ENCODE results near the gene FEM1B.

The FEM1B gene

DNA sequence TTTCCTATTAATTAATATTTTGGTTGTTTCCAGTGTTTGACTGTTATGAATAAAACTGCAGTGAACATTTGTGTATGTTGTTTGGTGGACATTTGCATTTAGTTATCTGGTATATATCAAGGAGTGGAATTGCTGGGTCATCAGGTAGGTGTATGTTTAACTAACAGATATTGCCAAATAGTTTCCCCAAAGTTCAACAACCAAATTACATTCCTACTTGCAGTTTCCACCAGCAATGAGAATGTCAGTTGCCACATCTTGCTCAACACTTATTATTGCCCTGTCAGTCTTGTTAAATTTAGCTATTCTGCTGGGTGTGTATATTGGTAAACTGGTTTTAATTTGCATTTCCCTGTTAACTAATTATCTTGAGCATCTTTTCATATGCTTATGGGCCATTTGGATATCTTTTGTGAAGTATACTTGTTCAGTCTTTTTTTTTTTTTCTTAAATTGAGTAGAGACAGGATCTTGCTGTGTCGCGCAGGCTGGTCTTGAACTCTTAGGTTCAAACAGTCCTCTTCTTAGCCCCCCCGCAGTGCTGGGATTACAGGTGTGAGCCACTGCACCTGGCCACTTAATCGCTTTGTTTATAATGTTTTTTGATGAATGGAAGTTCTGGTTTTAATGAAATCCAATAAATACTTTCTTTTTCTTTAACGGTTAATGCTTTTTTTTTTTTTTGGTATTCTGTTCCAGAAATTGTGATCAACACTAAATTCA, 7.9 kb downstream of the FEM1B start:
- DNase-seq = peak; percentile 46

DNA sequence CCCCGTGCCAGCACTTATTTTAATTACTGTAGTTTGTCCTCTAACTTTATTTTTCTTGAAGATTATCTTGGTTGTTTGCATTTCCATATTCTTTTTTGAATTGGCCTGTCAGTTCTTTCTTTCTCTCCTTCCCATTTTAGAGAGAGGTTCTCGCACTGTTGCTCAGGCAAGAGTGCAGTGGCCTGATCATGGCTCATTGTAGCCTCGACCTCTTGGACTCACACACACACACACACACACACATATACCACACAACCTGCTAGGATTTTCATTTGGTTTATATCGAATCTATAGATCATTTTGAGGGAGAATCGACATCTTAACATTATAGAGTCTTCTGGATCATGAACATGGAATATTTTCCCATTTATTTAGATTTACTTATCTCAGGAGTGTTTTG, 8.7 kb downstream of the FEM1B start:
- no peak for DNase-seq

DNA sequence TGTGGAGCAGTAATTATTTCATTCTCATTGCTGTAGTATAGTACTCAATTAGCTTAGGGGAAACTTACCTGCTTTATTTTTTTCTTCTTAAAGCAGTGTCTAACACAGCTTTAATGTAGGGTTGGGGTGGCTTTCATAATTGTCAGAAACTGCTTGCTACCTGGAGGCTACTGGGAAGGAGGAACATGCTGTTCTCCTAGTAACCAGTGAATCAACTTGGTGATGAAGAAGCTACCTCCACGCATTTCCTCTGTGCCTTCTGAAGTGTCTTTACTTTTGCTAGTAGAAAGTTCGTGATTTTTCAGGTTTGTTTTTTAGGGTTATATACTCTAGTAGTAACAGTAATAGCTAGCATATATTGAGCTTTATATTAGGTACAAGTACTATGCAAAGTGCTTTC, 11.5 kb downstream of the FEM1B start:
- no peak for DNase-seq

DNA sequence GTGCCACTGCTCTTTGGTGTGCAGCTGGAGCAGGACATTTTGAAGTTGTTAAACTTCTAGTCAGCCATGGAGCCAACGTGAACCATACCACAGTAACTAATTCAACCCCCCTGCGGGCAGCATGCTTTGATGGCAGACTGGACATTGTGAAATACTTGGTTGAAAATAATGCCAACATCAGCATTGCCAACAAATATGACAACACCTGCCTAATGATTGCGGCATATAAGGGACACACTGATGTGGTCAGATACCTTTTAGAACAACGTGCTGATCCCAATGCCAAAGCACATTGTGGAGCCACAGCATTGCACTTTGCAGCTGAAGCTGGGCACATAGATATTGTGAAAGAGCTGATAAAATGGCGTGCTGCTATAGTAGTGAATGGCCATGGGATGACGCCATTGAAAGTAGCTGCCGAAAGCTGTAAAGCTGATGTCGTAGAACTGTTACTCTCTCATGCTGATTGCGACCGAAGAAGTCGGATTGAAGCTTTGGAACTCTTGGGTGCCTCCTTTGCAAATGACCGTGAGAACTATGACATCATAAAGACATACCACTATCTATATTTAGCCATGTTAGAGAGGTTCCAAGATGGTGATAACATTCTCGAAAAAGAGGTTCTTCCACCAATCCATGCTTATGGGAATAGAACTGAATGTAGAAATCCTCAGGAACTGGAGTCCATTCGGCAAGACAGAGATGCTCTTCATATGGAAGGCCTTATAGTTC, 12.2 kb downstream of the FEM1B start:
- DNase-seq = no peak

DNA sequence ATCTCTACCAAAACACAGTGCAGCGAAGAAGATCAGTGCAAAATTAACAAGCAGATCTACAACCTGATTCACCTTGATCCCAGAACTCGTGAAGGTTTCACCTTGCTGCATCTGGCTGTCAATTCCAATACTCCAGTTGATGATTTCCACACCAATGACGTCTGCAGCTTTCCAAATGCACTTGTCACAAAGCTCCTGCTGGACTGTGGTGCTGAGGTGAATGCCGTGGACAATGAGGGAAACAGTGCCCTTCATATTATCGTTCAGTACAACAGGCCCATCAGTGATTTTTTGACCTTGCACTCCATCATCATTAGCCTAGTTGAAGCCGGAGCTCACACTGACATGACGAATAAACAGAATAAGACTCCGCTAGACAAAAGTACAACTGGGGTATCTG, 13.2 kb downstream of the FEM1B start:
- no peak for DNase-seq

DNA sequence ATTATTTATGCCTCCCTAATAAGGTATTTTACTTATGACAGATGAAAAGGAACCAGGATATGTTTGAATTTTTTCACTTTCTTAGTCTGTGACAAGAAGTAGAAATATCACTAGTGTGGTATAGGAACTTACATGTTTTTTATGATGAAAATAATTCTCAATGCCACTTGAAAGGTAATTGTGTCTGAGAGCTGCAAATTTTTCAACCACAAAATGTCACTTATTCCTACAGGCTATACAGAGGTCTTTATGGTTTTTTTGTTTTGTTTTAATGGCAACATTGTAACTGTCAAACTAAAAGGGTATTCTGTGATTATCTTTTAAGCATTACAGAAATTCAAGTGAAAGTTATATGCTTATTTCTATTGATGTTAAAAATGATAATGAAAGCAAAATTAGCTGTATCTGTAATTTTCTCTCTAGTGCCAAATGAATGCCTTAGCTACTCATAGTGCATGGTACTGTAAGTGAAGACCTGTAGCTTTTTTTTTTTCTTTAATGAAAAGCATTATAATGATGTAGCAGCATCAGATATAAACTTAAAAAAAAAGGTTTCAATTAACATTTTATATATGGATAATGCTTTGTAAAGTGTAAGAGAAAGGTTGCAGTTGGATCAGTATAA, 14.7 kb downstream of the FEM1B start:
- no peak for DNase-seq

DNA sequence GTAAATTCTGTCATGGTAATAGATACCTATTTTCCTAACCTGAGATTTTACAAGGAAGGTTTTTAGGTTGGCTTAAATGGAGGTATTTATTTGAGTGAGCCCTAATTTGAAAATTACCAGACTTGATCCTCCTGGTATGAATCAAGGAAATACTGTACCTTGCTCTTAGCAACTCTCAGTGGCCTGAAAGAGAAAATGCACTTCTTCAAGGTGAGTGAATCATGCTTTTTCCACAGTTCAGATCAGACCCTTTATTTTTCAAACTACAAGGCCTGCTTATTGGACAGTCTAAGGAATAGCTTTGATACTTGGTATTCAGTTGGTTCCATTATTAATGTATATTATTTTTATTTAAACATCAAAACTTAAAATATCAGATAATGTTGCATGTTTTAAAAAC, 15.4 kb downstream of the FEM1B start:
- DNase-seq = no peak

DNA sequence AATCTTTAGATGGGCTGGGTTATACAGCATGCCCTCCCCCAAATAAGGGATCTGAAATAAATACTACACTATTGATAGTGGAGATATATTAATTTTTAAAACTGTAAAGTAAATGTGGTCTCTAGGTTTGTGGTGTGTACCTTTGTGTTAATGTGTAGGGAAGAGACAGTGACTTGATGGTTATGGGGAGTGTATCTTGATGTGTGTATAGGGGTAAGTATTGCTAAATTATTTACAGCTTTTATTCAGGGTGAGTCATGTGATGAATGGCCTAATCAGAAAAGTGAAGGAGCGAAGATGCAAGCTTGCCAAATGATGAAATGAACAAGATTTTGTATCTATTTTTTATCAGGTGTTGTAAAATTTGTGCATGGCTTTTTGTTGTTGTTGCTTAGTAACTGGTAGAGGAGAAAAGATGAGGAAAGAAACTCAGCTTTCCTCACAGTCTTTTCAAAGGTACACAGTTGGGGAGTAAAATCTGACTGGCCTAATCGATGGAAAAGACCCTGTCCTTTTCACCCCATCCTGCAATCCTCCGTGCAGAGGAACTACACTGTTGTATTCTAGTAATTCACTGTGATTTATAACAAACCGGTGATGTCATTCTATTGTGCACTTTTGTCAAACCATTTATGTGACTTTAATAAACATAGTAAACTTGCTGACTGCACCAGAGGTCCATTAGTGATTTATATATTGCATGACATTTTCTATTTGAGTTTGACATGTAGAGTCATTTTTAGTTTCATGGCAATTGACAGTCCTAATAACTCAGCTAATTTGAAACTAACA, 17.7 kb downstream of the FEM1B start:
- DNase-seq = no peak

DNA sequence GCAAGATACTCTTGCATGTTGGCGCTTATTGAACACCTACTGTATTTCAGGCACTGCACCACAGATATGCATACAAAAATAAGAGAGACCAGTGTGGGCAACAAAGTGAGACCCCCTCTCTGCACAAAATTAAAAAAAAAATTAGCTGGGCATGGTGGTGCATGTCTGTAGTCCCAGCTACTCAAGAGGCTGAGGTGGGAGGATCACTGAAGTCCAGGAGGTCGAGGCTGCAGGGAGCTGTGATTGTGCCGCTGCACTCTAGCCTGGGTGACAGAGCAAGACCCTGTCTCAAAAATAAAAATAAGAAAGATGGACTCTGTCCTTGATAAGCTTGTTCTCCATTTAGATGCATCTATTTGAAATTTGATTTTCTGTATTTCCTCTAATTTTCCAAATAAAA, 20.8 kb downstream of the FEM1B start:
- no peak for DNase-seq

DNA sequence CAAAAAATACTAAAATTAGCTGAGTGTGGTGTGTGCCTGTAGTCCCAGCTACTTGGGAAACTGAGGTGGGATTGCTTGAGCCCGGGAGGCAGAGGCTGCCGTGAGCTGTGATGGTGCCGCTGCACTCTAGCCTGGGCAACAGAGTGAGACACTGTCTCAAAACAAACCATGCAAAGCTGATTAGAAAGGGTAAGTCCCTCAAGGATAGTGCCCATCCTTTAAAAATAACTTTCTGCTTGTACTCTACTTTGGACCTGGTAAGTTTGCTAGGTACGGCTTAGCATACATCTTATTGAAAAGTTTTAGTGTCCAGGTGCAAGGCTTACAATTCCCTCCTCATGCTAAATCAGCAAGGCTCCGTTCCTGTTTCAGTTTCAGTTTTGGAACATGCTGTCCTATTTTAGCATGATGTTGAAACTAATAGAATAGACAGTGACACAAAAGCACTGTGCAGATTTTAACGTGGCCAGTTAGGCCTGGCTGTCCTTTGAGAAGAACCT, 21.4 kb downstream of the FEM1B start:
- DNase-seq = peak; percentile 58

DNA sequence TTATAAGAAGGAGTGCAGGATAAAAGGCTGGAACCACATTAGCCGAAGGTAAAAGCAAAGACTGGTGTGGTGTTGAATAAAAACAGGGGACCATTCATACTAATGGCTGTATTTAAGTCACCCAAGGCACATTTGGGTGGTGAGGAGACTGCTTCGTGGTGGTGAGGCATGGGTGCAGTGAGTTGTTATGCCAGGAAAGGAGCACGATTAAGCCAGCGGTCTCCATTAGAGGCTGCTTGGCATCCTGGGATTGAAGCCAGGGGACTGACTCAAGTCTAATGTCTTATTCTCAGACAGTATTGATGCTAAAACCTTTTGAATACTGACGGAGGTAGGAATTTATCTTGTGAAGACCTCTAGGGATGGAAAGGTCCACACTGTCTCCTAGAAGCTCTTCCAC, 21.9 kb downstream of the FEM1B start:
- no peak for DNase-seq

DNA sequence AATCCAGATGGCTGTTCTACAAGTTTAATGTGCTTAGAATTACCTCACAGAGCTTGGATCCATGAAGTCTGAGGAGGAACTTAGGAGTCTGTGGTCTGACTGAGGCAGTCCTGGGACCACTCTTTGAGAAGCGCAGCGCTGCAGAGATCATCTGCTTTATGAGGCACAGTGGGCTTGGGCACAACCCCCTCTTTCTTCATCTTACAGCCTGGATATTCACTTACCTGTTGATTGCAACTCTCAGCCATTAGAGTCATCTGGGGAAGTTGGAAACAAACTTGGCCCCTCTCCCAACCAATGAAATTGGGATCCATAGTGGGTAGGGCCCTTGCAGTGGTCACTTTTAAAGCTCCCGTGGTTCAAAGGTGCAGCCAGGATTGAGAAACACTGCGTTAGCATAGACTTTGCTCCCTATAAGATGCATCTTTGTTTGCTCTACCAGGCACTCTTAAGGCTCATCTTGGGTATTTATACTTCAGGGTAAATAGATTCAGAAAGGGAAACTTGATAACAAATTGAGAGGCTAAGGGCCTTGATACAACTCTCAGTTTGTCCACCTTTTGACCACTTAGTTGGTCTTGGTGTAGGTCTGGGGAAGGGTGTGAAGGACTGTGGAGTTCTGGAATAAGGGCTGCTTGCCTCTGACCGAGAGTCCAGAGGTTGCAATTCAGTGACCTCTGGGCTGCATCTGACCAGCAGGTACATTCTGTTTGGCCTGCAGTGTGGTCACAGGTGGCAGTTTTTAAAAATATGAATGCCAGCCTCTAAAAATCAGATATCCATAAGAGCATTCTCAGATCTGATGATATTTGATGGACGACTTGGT, 22.8 kb downstream of the FEM1B start:
- no peak for DNase-seq

DNA sequence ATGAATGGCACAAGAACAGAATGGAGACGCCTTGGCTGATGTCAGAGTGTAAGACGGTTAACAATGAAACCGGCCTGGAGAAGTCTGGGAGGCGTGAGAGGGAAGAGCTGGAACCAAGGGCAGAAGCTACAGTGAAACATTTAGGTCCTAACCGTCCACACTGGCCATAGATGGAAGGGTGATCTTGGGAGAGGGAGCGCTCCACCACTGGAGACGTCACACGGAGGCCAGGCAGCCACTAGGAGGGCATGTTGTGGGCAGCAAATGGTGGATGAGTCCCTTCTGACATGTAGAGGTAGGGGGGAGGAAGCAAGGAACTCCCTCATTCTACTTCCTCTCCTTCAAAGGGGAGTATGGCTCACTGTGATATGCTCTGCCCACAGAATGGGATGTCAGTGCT, 23.8 kb downstream of the FEM1B start:
- DNase-seq = peak; percentile 30

DNA sequence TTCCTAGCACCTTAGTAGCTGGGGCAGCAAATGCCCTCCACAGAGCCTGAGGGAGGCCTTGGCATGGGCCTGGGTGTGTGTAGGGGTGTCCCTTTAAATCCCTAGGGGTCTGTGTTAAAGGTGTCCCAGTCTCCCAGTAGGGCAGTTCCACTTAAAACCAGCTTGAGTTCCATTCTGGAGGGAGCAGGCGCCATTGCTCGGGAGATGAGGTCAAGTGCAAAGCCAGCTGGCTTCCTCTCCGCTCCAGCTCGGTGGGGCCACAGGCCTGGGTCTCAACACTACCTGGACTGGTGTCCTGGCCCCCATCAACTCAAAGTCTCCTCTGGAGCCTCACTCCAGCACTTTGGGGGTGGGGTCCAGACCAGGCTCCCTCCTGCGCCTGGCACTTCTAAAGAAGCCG, 25.2 kb downstream of the FEM1B start:
- DNase-seq = no peak

DNA sequence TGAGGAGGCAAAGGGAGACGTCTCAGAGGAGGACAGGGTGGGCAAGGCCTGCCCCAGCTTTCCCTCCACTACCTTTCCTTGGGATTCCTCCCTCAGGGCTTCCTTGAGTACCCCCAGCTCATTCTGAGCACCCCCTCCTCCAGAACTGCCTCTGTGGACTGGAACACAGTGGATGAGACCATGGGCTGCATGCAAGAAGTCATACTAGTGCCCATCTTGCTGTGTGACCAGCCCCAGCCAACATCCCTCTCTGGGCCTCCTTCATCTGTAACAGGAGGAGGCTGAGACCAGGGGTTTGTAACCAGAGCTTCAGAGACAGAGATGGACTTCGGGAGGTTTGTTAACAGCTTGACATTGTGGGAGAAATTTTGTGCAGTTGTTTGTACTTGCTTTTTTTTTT, 25.6 kb downstream of the FEM1B start:
- no peak for DNase-seq

DNA sequence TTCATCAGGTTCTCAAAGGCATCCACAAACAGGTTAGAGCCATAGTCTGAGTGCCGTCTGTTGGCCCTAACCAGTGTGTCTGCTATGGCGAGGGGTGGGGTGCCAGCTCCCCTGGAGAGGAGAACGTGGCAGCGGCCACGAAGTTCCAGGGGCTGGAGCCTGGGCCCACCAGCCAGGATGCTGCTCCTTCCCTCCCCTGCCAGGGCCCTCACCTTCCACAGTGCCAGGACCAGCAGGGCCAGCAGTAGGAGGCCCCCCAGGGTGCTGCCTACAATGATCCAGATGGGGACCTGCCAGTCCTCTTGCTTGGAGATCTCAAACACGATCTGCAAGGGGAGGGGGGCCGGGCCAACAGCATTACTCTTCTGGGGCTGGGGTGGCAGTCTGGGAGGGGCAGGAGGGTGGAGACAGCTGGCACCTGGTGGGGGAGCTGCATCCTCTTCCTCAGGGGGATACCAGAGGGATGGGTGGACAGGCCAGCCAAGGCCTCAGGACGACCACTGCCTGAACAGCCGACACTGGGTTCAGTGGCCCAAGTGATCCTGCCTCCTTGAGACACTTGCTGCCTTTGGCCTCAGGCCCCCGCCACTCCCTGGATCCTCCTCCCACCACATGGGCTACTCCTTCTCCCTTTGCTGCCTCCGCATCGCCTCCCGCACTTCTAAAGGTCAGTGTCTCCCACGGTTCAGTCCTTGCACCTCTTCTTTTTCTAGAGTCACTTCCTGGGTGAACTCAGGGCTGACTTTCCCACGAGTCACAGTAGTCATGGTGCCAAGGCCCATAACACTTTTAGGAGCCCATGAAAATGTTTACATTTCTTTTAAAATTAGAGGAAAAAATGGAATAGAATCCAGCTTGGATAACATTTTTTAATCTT, 26.3 kb downstream of the FEM1B start:
- no peak for DNase-seq

DNA sequence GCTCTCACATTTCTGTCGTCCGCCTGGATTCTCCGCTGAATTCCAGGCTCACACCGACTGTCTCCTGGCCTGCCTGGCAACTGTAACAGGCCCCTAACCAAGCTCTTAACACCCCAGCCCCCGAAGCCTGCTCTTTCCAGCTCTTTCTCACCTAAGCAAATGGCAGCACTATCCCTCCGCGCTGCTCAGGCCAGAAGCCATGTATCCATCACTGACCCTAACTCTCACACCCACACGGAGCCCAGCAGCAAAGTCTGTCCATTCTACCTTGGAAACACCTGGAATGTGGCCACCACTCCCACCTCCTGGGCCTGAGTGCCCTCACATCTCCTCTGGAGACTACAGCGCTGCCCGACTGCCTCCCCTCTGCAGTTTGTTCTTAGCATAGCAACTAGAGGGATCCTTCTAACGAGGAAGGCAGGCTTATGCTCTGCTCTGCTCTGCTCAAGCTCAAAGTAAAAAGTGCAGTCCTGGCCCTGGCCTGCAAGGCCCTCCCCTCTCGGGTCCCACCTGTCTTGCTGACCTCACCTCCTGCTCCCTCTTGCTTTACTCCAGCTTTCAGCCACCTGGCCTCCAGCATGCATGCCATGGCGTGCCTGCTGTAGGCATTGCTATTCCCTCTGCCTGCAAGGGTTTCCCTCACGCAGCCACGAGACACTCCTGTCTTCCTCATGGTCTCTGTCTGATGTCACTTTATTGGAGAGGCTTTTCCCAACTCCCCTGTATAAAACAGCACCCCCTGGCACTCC, 27.2 kb downstream of the FEM1B start:
- no peak for DNase-seq

DNA sequence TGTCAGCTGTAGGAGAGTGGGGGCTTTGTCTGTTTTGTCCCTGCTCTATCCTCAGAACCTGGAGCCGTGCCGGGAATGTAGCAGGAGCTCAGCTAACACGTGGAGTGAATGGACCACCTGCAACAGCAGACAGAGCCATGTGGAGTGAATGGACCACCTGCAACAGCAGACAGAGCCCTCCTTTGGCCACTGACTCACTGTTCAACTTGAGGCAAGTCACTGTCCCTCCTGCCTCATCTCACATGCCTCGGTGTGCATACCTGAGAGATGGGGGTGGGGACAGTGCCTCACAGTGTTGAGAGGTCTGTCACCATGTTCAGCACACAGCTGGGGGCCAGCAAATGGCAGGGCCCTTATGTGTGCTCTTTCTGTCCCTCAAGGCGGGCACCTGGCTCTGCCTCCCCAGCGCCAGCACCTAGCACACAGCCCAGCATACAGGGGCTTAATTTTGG, 27.9 kb downstream of the FEM1B start:
- no peak for DNase-seq

DNA sequence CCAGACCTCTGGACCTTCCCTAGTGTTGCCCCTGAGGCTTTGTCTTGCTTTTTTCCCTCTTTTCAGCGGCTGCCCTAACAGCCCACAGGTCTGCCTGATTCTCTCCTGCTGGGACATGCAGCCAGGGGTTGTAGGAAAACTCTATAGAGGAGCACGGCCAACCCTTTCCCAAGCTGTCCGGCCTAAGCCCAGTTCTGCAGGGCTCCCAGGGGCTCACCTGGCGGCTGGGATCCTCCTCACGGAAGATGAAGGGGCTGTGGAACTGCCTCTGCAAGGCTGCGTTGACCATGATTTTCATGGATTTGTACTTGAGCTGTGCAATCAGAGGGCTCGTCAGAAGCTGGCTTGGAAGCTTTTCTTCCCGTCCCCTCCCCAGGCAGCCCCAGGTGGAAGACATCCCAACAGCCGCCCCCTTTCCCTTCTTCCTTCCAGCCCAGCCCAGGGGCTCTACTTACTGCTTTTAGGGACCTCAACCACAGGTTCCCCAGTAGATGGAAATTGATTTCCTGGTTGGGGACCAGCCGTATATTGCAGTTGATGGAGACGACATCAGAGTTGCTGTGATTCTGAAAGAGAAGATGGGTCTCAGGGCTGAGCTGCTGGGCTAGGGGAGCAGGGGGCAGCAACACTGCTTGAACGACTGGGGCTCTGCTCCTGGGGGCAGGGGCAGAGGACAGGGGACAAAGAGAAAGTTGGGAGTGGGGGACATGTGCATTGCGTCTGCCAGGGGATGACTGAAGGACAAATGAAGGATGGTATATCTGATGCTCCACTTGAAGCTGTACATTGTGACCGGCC, 29.8 kb downstream of the FEM1B start:
- DNase-seq = no peak

DNA sequence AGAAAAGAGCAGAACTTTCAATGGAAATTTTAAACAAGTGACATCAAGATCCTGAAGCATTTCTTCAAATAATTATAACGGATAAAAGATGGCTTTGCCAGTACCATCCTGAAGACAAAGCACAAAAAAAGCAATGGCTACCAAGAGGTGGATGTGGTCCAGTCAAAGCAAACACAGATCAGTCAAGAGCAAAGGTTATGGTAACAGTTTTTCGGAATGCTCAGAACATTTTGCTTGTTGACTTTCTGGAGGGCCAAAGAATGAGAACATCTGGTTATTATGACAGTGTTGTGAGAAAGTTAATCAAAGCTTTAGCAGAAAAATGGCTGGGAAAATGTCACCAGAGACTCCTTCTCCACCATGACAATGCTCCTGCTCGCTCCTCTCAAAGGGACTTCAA, 31.5 kb downstream of the FEM1B start:
- DNase-seq = no peak

All from hematopoietic multipotent progenitor cell treated with erythropoietin and hydrocortisone succinate and interleukin-3 and kit ligand, for 4 days (in vitro differentiated cells).